HG03097 (cell line): ENCODE results near the gene RARA.
A peak's percentile ranks its signal among the peaks of the same experiment; 100 is the strongest.

Experiments
- ATAC-seq: cut with Tn5 transposase; IDR thresholded peaks from one replicate; pipeline ENCODE4 v1.9.1; 2021; ENCODE audit not compliant: unreplicated experiment, low FRiP score

Gene RARA

GRCh38 chr17:40352779-40353394 is 43.9 kb downstream of the RARA start:
- no peak for ATAC-seq

DNA sequence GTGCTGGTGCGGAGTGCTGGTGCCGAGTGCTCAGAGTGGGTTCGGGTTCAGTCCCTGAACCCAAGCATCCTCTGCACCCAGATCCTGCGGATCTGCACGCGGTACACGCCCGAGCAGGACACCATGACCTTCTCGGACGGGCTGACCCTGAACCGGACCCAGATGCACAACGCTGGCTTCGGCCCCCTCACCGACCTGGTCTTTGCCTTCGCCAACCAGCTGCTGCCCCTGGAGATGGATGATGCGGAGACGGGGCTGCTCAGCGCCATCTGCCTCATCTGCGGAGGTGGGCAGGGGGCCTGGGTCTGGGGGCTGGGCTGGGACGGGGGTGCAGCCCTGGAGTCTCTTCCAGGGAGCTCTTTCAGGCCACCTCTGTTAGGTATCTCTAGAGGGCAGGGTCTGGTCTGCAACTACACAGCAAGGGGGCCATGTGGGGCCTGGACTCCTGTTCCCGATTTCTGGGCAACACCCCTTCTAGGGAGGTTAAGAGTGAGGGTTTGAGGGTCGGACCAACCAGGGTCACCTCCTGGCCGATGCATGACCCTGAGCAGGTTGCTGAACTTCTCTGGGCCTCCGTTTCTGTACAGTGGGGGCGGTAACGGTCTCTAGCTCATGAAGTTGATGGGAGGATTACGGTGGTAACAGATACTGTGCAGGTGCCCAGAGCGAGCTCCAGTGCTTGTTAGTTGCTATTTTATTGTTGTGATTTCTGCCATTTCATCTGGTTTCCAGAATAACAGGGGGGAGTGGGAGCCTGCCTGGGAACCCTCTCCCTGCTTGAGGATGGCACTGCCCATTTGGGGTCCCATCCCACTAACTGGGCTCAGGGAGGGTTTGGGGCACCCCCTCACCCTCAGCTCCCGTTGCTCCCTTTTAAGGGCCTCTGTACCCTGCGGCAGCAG is 45.5 kb downstream of the RARA start:
- ATAC-seq: no peak

GRCh38 chr17:40355123-40355803 is 46.3 kb downstream of the RARA start:
- no peak for ATAC-seq

GRCh38 chr17:40355804-40356758 is 47.1 kb downstream of the RARA start:
- no peak for ATAC-seq

DNA sequence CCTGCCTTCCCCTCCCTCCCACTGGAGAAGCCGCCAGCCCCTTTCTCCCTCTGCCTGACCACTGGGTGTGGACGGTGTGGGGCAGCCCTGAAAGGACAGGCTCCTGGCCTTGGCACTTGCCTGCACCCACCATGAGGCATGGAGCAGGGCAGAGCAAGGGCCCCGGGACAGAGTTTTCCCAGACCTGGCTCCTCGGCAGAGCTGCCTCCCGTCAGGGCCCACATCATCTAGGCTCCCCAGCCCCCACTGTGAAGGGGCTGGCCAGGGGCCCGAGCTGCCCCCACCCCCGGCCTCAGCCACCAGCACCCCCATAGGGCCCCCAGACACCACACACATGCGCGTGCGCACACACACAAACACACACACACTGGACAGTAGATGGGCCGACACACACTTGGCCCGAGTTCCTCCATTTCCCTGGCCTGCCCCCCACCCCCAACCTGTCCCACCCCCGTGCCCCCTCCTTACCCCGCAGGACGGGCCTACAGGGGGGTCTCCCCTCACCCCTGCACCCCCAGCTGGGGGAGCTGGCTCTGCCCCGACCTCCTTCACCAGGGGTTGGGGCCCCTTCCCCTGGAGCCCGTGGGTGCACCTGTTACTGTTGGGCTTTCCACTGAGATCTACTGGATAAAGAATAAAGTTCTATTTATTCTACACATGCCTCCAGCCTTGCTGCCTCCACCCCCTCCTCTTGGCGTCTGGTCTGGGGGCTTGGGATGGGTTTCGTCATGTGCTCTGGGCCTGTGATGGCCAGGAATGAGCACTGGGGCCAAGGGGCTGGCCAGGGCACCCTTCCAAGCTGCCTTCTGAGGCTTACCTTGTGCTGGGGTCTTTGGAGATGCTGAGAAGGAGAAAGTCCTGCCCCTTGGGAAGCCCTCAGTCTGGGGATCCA is 48.3 kb downstream of the RARA start:
- no peak for ATAC-seq

GRCh38 chr17:40358323-40359038 is 49.5 kb downstream of the RARA start:
- ATAC-seq: peak; percentile 46

- ATAC-seq: no peak
Measured at GRCh38 chr17:40360091-40360490, 51.1 kb downstream of the RARA start.

DNA sequence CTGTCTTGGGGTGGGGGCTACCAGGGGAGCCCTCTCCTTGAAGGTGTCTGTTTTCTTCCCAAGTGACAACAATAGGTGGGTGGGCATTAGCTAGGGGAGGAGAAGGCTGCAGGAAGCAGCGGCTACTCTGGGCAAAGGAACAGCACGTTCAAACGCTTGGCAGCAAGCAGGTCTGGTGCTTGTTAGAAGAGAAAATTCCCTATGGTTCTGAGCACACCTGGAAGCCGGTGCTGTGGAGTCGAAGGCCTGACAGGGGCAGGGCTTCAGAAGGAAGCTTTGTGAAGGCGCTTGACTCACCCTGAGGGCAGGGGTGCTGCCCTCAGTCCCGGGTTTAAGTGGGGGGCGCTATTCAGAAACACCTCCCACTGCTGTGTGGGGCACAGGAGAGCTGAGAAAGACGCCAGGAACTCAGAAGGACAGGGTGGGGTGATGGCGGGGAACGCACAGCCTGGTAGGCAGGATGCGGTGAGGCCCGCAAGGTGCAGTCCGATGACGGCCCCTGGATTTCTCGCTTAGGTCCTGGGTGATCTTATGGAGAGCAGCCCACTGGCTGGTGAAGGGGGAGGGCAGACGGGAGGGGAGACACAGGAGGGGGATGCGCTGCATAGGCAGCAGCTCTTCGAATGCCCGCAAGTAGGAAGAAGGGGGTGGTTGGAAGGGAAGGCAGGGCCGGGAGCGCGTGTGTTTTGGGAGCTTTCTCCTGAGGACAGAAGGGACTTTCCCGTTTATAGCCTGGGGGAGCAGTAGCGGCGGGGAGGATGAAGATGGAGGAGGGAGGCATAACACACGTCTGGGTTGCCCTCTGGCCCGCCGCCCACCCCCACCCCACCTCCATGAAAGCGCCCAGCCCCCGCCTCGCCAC is 52.3 kb downstream of the RARA start:
- ATAC-seq: no peak

DNA sequence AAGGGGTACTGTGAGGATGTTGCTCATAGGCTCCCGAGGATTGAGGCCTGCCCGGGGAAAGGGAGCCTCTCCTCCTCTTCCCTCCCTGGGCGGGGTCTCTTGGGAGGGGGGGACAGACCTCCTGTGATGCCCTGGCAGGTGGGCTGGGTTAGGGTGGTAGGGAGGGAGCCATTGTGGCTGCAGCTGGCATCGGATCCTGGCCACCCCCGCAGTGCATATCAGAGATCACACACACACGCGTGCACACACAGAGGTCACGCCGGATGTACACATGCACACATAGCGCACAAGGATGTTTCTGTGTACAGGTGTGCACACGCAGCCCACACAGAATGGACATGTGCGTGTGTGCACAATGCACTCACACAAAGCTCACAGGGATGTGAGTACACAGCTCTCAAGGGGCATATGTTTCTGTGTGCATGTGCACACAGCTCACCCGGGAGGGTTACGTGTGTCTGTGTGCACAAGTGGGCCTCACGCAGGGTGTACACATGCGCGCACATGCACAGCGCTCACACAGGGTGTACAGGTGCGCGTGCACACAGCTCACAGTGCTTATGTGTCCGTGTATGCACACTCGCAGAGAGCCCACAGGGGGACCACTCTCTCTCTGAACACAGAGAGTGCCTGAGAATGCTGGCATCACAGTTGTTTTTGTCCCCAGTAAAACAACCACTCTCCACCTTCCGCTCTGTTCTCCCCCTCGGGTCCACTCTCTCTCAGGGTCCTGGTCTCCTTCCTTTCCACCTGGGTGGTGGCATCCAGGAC is 53.1 kb downstream of the RARA start:
- peak; percentile 19 for ATAC-seq

DNA sequence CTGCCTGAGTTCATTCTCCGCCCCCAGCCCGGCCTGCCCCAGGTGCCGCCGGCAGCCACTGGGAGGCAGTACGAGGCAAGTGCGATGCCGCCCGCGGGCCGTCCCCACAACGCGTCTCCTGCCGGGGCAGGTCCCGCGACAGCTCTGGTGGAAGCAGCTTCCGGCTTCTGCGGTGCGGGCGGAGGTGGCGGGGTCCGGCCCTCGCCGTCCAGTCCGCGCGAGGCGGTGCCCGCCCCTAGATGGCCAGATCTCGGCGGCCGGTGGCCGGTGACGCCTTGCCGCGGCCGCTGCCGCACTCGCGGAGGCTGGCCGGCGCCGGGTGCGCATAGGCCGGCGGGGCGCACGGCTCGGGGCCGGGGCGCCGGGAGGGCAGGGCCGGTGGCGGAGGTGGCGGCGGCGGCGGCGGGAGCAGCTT is 53.7 kb downstream of the RARA start:
- ATAC-seq: peak; percentile 71

GRCh38 chr17:40363111-40363827 is 54.3 kb downstream of the RARA start:
- ATAC-seq: no peak

DNA sequence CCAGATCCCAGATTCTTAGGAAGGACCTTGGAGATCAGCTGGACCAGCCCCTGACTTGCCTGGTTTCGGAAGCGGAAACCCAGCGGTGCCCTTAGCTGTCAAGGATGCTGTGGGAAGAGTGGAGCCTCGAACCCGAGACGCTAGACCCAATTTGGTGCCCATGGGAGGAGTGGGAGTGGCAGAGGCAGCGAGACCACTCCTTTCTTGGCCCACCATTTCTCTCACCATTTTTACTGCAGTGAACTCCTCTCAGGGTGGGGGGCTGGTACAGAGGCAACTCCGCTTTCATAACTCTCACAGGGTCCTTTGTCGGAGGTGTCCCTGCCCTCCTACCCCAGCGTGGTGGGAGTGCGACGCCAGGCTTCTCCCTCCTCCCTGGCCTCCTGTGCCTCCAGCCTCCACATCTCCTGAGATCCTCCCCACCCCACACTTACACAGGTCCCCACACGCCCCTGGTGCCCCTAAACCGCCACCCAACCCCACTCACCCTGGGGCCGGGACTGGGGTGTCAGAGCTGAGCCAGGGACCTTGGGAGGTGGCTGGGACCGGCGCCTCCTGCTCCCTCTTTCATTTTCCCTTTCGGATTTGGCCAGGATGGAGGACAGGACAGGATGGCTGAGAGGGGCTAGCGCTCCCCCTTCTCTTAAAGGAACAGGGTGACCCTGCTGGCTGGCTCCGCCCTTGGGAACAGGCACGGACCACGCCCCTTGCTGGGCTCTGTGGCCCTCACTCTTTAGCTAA is 55.3 kb downstream of the RARA start, which contains the start of gene GJD3:
Gene GJD3 (minus strand): TSS at position 617 of the 741 bp plus-strand sequence. CDS start 922 bp downstream, outside the sequence.
- no peak for ATAC-seq

DNA sequence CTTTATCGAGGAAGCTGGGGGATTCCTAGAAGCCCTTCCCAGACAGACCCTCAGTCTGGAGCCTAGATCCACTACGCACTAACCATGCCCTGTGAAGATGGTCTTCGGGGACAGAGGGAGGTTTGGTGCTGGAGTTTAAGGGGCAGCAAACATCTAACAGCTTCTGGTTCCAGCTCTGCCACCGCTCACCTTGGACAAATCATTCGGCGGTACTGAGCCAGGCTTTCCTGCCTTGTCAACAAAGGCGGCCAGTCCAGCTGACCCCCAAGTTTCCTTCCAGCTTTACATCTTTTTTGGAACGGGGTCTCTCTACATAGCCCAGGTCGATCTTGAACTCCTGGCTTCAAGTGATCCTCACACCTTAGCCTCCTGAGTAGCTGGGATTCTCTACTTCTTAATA is 55.9 kb downstream of the RARA start:
- no peak for ATAC-seq

DNA sequence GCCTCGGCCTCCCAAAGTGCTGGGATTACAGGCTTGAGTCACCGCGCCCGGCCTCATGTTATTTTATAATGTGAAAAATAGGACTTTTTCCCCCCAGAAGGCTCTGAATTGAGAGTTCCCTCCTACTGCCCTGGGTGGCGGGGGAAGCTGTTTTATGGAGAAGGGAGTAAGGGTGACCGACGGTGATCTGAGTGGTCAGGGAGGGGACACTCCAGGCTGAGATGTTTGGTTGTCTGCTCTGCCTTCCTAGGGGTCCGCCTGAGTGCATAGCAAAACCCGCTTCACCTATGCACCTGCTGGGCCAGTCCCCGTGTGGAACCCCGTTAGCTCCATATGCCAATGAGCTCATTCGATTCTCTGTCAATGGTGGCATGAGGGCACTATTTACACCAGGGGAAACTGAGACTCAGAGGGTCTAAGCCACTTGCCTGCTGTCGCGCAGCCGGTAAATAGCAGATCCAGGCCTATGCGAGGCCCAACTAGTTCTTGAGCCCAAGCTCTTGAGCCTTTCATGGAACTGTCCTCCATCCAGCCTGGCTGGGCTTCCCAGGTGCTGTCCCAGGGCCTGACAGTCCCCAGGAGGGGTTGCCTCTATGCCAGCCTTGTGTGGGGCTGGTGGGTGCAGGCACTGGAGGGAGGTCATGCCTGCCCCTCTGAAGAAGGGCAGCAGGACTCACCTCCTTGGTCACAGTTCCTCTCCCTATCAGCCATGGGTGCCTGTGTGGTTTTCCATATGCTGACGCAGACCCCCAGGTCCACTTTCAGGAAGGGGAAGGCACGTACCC is 57.3 kb downstream of the RARA start:
- ATAC-seq: no peak
